ENCODE data around the gene PDE4D.

DNA sequence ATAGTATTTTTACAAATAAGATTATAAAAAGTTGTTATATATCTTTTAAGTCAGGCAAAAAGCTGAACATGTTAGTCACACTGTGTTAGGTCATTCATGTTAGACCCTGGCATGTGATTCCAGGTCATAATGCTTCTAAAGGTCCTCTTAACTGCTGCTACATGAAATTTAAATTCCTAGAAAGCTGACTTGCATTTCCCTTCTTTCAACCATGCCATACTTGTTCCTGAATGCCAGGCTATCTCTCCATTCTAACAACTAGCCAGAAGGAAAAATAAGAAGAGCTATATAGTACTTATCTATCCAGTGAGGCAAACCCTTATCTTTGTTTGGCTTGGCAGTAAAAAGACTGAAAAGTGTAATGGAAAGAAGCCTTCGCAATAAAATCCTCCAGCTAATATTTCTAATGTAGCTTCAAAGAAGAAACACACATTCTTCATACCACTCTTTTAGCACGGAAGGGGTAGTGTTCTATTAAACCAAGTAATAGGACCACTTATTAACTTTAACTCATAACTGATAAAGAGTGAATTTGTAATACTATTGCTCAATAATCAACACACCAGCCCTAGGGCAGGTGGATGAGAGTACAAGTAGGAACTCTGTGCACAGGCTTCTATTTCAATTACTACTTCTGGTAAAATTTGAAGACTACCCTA lies 310.2 kb downstream of the PDE4D start:
- TF ChIP-seq EZH2 (IDR thresholded peaks at IDR 0.05; ENCODE audit: borderline replicate concordance, control insufficient read depth, low read depth, low read length) (no peak), NFYB (IDR thresholded peaks at IDR 0.05; ENCODE audit: insufficient read depth, low read depth, low read length) (no peak), NR2C1 (IDR thresholded peaks at IDR 0.05) (no peak), ATF7 (IDR thresholded peaks at IDR 0.05; ENCODE audit: low read depth) (no peak), RB1 (IDR thresholded peaks at IDR 0.05; ENCODE audit: borderline replicate concordance) (no peak), CREB1 (IDR thresholded peaks at IDR 0.05; ENCODE audit: low read depth) (no peak), BHLHE40 (IDR thresholded peaks at IDR 0.05; ENCODE audit: borderline replicate concordance in 1 of 2, low read depth in 2 of 2, low read length in 1 of 2) (no peak), RAD21 (IDR thresholded peaks at IDR 0.05; ENCODE audit: insufficient read depth, low read depth, low read length) (no peak), GABPA (IDR thresholded peaks at IDR 0.05; ENCODE audit: low read depth) (no peak)
- TF ChIP-seq, protein P1, sequence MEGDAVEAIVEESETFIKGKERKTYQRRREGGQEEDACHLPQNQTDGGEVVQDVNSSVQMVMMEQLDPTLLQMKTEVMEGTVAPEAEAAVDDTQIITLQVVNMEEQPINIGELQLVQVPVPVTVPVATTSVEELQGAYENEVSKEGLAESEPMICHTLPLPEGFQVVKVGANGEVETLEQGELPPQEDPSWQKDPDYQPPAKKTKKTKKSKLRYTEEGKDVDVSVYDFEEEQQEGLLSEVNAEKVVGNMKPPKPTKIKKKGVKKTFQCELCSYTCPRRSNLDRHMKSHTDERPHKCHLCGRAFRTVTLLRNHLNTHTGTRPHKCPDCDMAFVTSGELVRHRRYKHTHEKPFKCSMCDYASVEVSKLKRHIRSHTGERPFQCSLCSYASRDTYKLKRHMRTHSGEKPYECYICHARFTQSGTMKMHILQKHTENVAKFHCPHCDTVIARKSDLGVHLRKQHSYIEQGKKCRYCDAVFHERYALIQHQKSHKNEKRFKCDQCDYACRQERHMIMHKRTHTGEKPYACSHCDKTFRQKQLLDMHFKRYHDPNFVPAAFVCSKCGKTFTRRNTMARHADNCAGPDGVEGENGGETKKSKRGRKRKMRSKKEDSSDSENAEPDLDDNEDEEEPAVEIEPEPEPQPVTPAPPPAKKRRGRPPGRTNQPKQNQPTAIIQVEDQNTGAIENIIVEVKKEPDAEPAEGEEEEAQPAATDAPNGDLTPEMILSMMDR (IDR thresholded peaks at IDR 0.05 in 2 of 3, conservative IDR thresholded peaks at IDR 0.05 in 1 of 3; ENCODE audit: control insufficient read depth in 2 of 3, extremely low read depth in 1 of 3, insufficient read depth in 1 of 3, low read depth in 3 of 3, low read length in 3 of 3) = no peak

Measured in GM12878 (cell line).